ENCODE data around the gene RPLP2.

RPLP2 gene

GRCh38 chr11:802018-802617 is 7.6 kb upstream of the RPLP2 start:
- no peaks in the 10 kb centered on the region for H3K27me3 ChIP-seq (ENCODE audit: insufficient read depth, poor library complexity, severe bottlenecking)
- DNase-seq (ENCODE audit: low read depth in 1 of 2, low spot score in 1 of 2) = no peak
- TF ChIP-seq CTCF (IDR thresholded peaks at IDR 0.05; ENCODE audit: insufficient read depth, low read length) (no peak), GABPA (IDR thresholded peaks at IDR 0.05; ENCODE audit: low read depth) (no peak), SPI1 (IDR thresholded peaks at IDR 0.05; ENCODE audit: borderline replicate concordance, low read depth) (no peak), REST (IDR thresholded peaks at IDR 0.05; ENCODE audit: insufficient replicate concordance, low read depth) (no peak)
- H3K4me3 ChIP-seq (replicated peaks; ENCODE audit: insufficient read depth, low read length) = no peak overlapping the region
- no peak overlapping the region for H3K27ac ChIP-seq (replicated peaks)

GRCh38 chr11:802693-803466 is 6.9 kb upstream of the RPLP2 start:
- Histone ChIP-seq H3K4me3 (replicated peaks; ENCODE audit: insufficient read depth, low read length) (no peak overlapping the region), H3K27me3 (ENCODE audit: insufficient read depth, poor library complexity, severe bottlenecking) (no peaks in the 10 kb centered on the region), H3K27ac (replicated peaks) (no peak overlapping the region)
- no peak for TF ChIP-seq GABPA (IDR thresholded peaks at IDR 0.05; ENCODE audit: low read depth)
- no peak for TF ChIP-seq POLR2AphosphoS5 (IDR thresholded peaks at IDR 0.05; ENCODE audit: low read depth)
- TF ChIP-seq CTCF (IDR thresholded peaks at IDR 0.05; ENCODE audit: insufficient read depth, low read length) = no peak
- TF ChIP-seq REST (IDR thresholded peaks at IDR 0.05; ENCODE audit: insufficient replicate concordance, low read depth) = no peak
- TF ChIP-seq SPI1 (IDR thresholded peaks at IDR 0.05; ENCODE audit: borderline replicate concordance, low read depth) = no peak
- no peak for DNase-seq (ENCODE audit: low read depth in 1 of 2, low spot score in 1 of 2)

GRCh38 chr11:803467-803742 is 6.4 kb upstream of the RPLP2 start:
- H3K27me3 ChIP-seq (ENCODE audit: insufficient read depth, poor library complexity, severe bottlenecking) = no peaks in the 10 kb centered on the region
- H3K4me3 ChIP-seq (replicated peaks; ENCODE audit: insufficient read depth, low read length) = no peak overlapping the region
- H3K27ac ChIP-seq (replicated peaks) = no peak overlapping the region
- TF ChIP-seq GABPA (IDR thresholded peaks at IDR 0.05; ENCODE audit: low read depth) (no peak), REST (IDR thresholded peaks at IDR 0.05; ENCODE audit: insufficient replicate concordance, low read depth) (no peak)
- DNase-seq (ENCODE audit: low read depth in 1 of 2, low spot score in 1 of 2) = no peak

Data from HL-60 (cell line).